AG04449 (cell line): Measurements from ENCODE around the gene APEH.

Source experiments
- CTCF ChIA-PET: fragments of 350-600 bp; formaldehyde crosslinking; extraction: SDS; loops from one replicate; lab custom pipeline; 2021; ENCODE audit warnings: antibody characterized with exemption; lab: Yijun Ruan, JAX
- POLR2A ChIA-PET: fragments of 400-600, 350-600 bp; formaldehyde crosslinking; extraction: SDS; loops from one replicate; lab custom pipeline; 2020; ENCODE audit warnings: antibody characterized with exemption, inconsistent platforms; lab: Yijun Ruan, JAX
- DNase-seq: peaks from one replicate; pipeline ENCODE4 v3.0.0-alpha.2; 2010; ENCODE audit warnings: low read depth, low spot score
- H3K4me3 ChIP-seq: 2 replicates; pipeline ENCODE4 v1.5.1; 2011; ENCODE audit warnings: low read depth, mild to moderate bottlenecking, control low read depth, low read length
- TF ChIP-seq, protein P1 (sequence below): IDR thresholded peaks from one replicate; pipeline ENCODE4 v1.5.1; 2011; ENCODE audit warnings: mild to moderate bottlenecking, moderate library complexity, low read length, control low read depth, inconsistent platforms; ENCODE audit not compliant: insufficient read depth; ENCODE audit errors: missing control alignments

The APEH gene

DNA sequence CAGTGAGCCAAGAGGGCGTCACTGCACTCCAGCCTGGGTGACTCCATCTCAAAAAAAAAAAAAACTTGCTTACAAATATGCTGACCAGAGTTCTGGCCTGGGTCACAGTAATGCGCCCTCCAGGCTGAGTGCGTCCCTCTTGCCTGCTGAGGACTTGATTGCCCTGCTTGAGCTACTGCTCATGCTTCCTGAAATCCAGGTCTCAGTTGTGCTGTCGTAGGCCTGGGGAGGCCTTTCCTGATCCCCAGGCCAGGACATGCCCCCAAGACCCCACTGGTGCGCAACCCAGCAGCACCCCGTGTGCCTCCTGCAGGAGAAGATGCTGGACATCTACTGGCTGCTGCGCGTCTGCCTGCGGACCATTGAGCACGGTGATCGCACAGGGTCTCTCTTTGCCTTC lies 38.0 kb downstream of the APEH start:
- no peak for DNase-seq
- no peak overlapping the region for H3K4me3 ChIP-seq
- TF ChIP-seq, protein P1, sequence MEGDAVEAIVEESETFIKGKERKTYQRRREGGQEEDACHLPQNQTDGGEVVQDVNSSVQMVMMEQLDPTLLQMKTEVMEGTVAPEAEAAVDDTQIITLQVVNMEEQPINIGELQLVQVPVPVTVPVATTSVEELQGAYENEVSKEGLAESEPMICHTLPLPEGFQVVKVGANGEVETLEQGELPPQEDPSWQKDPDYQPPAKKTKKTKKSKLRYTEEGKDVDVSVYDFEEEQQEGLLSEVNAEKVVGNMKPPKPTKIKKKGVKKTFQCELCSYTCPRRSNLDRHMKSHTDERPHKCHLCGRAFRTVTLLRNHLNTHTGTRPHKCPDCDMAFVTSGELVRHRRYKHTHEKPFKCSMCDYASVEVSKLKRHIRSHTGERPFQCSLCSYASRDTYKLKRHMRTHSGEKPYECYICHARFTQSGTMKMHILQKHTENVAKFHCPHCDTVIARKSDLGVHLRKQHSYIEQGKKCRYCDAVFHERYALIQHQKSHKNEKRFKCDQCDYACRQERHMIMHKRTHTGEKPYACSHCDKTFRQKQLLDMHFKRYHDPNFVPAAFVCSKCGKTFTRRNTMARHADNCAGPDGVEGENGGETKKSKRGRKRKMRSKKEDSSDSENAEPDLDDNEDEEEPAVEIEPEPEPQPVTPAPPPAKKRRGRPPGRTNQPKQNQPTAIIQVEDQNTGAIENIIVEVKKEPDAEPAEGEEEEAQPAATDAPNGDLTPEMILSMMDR: no peak
- ChIA-PET CTCF (interaction anchor here (2.3 to 5.9 kb wide), 2 partner anchors 10 to 127 kb away, joined by 12 to 51 read pairs; no protein-coding TSS in a partner anchor), POLR2A (interaction anchor here (1.2 kb wide), 1 partner anchor 12 kb away, joined by 3 read pairs; the partner anchor contains the start of gene GMPPB)

GRCh38 chr3:49712631-49713317 lies 38.6 kb downstream of the APEH start:
- no peak overlapping the region for H3K4me3 ChIP-seq
- ChIA-PET CTCF (interaction anchor here (1.0 to 5.9 kb wide), 3 partner anchors 11 to 173 kb away, joined by 4 to 51 read pairs (median 12); no protein-coding TSS in a partner anchor), POLR2A (interaction anchor here (1.2 kb wide), 1 partner anchor 11 kb away, joined by 3 read pairs; the partner anchor contains the start of gene GMPPB)
- DNase-seq: no peak
- TF ChIP-seq, protein P1: no peak

GRCh38 chr3:49713336-49714105 lies 39.4 kb downstream of the APEH start:
- TF ChIP-seq, protein P1: no peak
- POLR2A ChIA-PET: interaction anchor here (1.2 kb wide), 1 partner anchor 10 kb away, joined by 3 read pairs; the partner anchor contains the start of gene GMPPB
- DNase-seq: no peak
- CTCF ChIA-PET: interaction anchor here (1.0 to 5.9 kb wide), 3 partner anchors 12 to 174 kb away, joined by 4 to 51 read pairs (median 12); no protein-coding TSS in a partner anchor
- H3K4me3 ChIP-seq: no peak overlapping the region

GRCh38 chr3:49714728-49715550 lies 40.8 kb downstream of the APEH start:
- POLR2A ChIA-PET: interaction anchor here (1.2 kb wide), 1 partner anchor 9 kb away, joined by 5 read pairs; the partner anchor contains the start of gene GMPPB
- H3K4me3 ChIP-seq: no peak overlapping the region
- TF ChIP-seq, protein P1: no peak
- no peak for DNase-seq
- CTCF ChIA-PET: interaction anchor here (1.9 to 5.9 kb wide), 2 partner anchors 11 to 13 kb away, joined by 6 to 51 read pairs; no protein-coding TSS in a partner anchor

DNA sequence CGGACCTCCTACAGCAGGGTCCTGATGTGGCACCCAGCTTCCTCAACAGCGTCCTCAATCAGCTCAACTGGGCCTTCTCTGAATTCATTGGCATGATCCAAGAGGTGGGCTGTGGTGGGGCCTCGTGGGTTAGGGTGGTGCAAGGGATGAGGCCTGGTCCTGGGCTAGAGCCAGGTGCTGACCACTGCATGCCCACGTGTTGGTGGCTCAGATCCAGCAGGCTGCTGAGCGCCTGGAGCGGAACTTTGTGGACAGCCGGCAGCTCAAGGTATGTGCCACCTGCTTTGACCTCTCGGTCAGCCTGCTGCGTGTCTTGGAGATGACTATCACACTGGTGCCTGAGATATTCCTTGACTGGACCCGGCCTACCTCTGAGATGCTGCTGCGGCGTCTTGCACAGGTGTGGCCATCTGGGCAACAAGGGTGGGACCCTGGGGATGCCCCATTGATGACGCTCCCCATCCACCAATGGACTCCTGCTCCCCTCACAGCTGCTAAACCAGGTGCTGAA lies 41.5 kb downstream of the APEH start:
- no peak for DNase-seq
- H3K4me3 ChIP-seq: no peak overlapping the region
- TF ChIP-seq, protein P1: no peak
- ChIA-PET POLR2A (interaction anchor here (1.2 kb wide), 1 partner anchor 8 kb away, joined by 5 read pairs; the partner anchor contains the start of gene GMPPB), CTCF (interaction anchor here (1.9 to 5.9 kb wide), 2 partner anchors 10 to 14 kb away, joined by 6 to 51 read pairs; no protein-coding TSS in a partner anchor)
